H1 (cell line): ENCODE data around the gene GARS1. TPM values are rescaled to one million over a fixed set of nuclear protein-coding genes. Genes with fewer than 3 reads are reported as not detected.

ENCODE experiments used
- CREB1 ChIP-seq: IDR thresholded peaks from 2 replicates; pipeline ENCODE4 v1.6.1; 2012; ENCODE audit warnings: inconsistent platforms
- KDM1A ChIP-seq: fragments of 200-600, 300-600 bp; sonication (generic); IDR thresholded peaks from 2 replicates; pipeline ENCODE4 v1.7.1; 2016; ENCODE audit warnings: mild to moderate bottlenecking, low read length, borderline replicate concordance
- KDM5A ChIP-seq: fragments of 200-600 bp; IDR thresholded peaks from 2 replicates; pipeline ENCODE4 v1.7.1; 2012; ENCODE audit warnings: mild to moderate bottlenecking, low read length, inconsistent platforms, mixed read lengths
- polyA plus RNA-seq, 7 experiments: library from polyadenylated mRNA; depleted of rRNA in 3 of 7; stranded (reverse) in 5 of 7; unstranded in 2 of 7; fragments of >200 nt in 5 of 7; fragments of 200-250 nt in 2 of 7; gene quantifications; 1 replicate in 5 of 7; 2 replicates in 1 of 7; 4 replicates in 1 of 7; pipeline versions ENCODE4 v1.2.1 to v1.2.3, GENCODE V29; 2011 to 2013; ENCODE audit warnings: missing spikeins in 2 of 7, mixed read lengths in 2 of 7
- total RNA-seq: library from RNA; stranded (reverse); fragmentation: NEBNext Ultra II Directional; extraction: Animal tissue kit (Norgen Biotek cat#: 25700); gene quantifications from 2 replicates; pipeline ENCODE4 v1.2.1, GENCODE V29; 2021

The GARS1 gene
- total and polyA plus RNA-seq, 2 of the 8 experiments (the other 6 are each of a cell fraction or from before 2014, with no cell fraction given), result 270 to 476 TPM

DNA sequence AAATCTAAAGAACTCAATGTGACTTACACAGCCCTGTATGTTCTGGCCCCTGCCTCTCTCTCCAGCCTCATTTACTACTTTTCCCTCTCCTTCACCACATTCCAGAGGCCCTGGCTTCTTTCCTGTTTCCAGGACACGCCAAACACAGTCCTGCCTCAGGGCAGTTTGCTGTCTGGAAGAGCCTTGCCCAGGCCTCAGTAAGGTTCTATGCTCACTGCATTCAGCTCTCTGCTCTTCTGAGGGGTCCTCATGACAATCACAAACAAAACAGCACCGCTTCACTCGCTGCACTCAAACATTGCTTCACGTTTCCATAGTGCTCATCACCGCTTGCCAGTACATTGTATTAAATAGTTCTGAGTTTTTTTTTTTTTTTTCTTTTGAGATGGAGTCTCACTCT is 35.1 kb upstream of the GARS1 start (continued):
- TF ChIP-seq KDM5A (no peak), KDM1A (no peak), CREB1 (no peak)
